ENCODE results near the gene BICD1. TPM values are rescaled to one million over a fixed set of nuclear protein-coding genes. Genes with fewer than 3 reads are reported as not detected.

The BICD1 gene
- total and polyA plus RNA-seq, 2 donors (not counting 1 experiment from before 2014, with no cell fraction given): 15.2 to 93.5 TPM

- 100% methylated on average over 1 of the region's 3 CpGs for WGBS (ENCODE audit: insufficient coverage)
- Histone ChIP-seq H3K4me2 (replicated peaks; ENCODE audit: low read depth, low read length, poor library complexity, severe bottlenecking) (no peak overlapping the region), H3K27ac (ENCODE audit: low read length in 2 of 2) (no peak overlapping the region), H3K36me3 (replicated peaks in 1 of 2; ENCODE audit: control extremely low read depth in 1 of 2, control insufficient read depth in 1 of 2, extremely low read depth in 1 of 2, insufficient read depth in 2 of 2, low read length in 1 of 2) (no peaks in the 10 kb centered on the region), H3K79me2 (ENCODE audit: control insufficient read depth, insufficient read depth, low read length) (no peaks in the 10 kb centered on the region), H2AFZ (ENCODE audit: insufficient read depth, low read depth, low read length, poor library complexity, severe bottlenecking) (no peak overlapping the region), H3K9me3 (ENCODE audit: control extremely low read depth in 1 of 3, control insufficient read depth in 2 of 3, insufficient read depth in 1 of 3, low read length in 2 of 3) (no peaks in the 10 kb centered on the region), H3K4me1 (ENCODE audit: control insufficient read depth in 2 of 2, insufficient read depth in 2 of 2, low read length in 2 of 2) (no peaks in the 10 kb centered on the region), H3K9ac (ENCODE audit: low read length) (no peak overlapping the region), H3K4me3 (ENCODE audit: control extremely low read depth in 1 of 5, extremely low read depth in 1 of 5, insufficient read depth in 1 of 5, low read depth in 2 of 5, low read length in 4 of 5) (no peak overlapping the region), H4K20me1 (ENCODE audit: control insufficient read depth, insufficient read depth, low read length, poor library complexity, severe bottlenecking) (no peaks in the 10 kb centered on the region), H3K27me3 (replicated peaks in 1 of 4; ENCODE audit: control extremely low read depth in 1 of 4, control insufficient read depth in 3 of 4, insufficient read depth in 4 of 4, low read length in 3 of 4) (no peaks in the 10 kb centered on the region)
- CTCF ChIA-PET: no interaction called here
- TF ChIP-seq EZH2 (IDR thresholded peaks at IDR 0.05; ENCODE audit: borderline replicate concordance, insufficient read depth, low read depth, low read length, poor library complexity, severe bottlenecking) (no peak), CTCF (IDR thresholded peaks at IDR 0.05) (no peak)
- ATAC-seq (ENCODE audit: low read depth) (no peak), DNase-seq (no peak)
- Mint-ChIP-seq H3K9me3 (ENCODE audit: insufficient read depth) (peaks cover 2% of the 10 kb centered on the region), H3K27ac (no peak overlapping the region), H3K4me1 (peaks cover 13% of the 10 kb centered on the region), H3K27me3 (no peaks in the 10 kb centered on the region), H3K4me3 (no peak overlapping the region)
- intact Hi-C loops (cut with micrococcal nuclease): no loop called here
- POLR2A ChIA-PET: no interaction called here
Observed at GRCh38 chr12:32205731-32206130, 99.1 kb downstream of the BICD1 start.

GRCh38 chr12:32208355-32208754, 101.7 kb downstream of the BICD1 start:
- no peaks in the 10 kb centered on the region for H3K27me3 Mint-ChIP-seq
- H3K4me1 Mint-ChIP-seq: peaks cover 24% of the 10 kb centered on the region
- H3K4me1 ChIP-seq (ENCODE audit: control insufficient read depth in 2 of 2, insufficient read depth in 2 of 2, low read length in 2 of 2): peaks cover 0 to 4% of the 10 kb centered on the region in 2 donors
- H3K36me3 ChIP-seq (replicated peaks in 1 of 2; ENCODE audit: control extremely low read depth in 1 of 2, control insufficient read depth in 1 of 2, extremely low read depth in 1 of 2, insufficient read depth in 2 of 2, low read length in 1 of 2): no peaks in the 10 kb centered on the region
- no peak overlapping the region for H2AFZ ChIP-seq (ENCODE audit: insufficient read depth, low read depth, low read length, poor library complexity, severe bottlenecking)
- no peak overlapping the region for H3K27ac ChIP-seq (ENCODE audit: low read length in 2 of 2)
- no peak overlapping the region for H3K4me3 Mint-ChIP-seq
- H3K79me2 ChIP-seq (ENCODE audit: control insufficient read depth, insufficient read depth, low read length): no peaks in the 10 kb centered on the region
- H3K4me3 ChIP-seq (ENCODE audit: control extremely low read depth in 1 of 5, extremely low read depth in 1 of 5, insufficient read depth in 1 of 5, low read depth in 2 of 5, low read length in 4 of 5): no peak overlapping the region
- no peak for ATAC-seq (ENCODE audit: low read depth)
- 100% methylated on average over 1 of the region's 2 CpGs for WGBS (ENCODE audit: insufficient coverage)
- H3K9me3 Mint-ChIP-seq (ENCODE audit: insufficient read depth): peaks cover 2% of the 10 kb centered on the region
- no peak overlapping the region for H3K9ac ChIP-seq (ENCODE audit: low read length)
- no peaks in the 10 kb centered on the region for H3K27me3 ChIP-seq (replicated peaks in 1 of 4; ENCODE audit: control extremely low read depth in 1 of 4, control insufficient read depth in 3 of 4, insufficient read depth in 4 of 4, low read length in 3 of 4)
- no peaks in the 10 kb centered on the region for H4K20me1 ChIP-seq (ENCODE audit: control insufficient read depth, insufficient read depth, low read length, poor library complexity, severe bottlenecking)
- no peak overlapping the region for H3K4me2 ChIP-seq (replicated peaks; ENCODE audit: low read depth, low read length, poor library complexity, severe bottlenecking)
- no peak overlapping the region for H3K27ac Mint-ChIP-seq
- CTCF ChIA-PET: no interaction called here
- H3K9me3 ChIP-seq (ENCODE audit: control extremely low read depth in 1 of 3, control insufficient read depth in 2 of 3, insufficient read depth in 1 of 3, low read length in 2 of 3): no peaks in the 10 kb centered on the region
- POLR2A ChIA-PET: no interaction called here
- intact Hi-C loops (cut with micrococcal nuclease): no loop called here
- TF ChIP-seq CTCF (IDR thresholded peaks at IDR 0.05): no peak
- TF ChIP-seq EZH2 (IDR thresholded peaks at IDR 0.05; ENCODE audit: borderline replicate concordance, insufficient read depth, low read depth, low read length, poor library complexity, severe bottlenecking): no peak
- DNase-seq: no peak
